Natural killer cell (primary cell): ENCODE data around the gene HDAC4. TPM values are rescaled to one million over a fixed set of nuclear protein-coding genes. Genes with fewer than 3 reads are reported as not detected.

Experiments used
- ATAC-seq, 3 donors: fragments of 150-1000 bp in 2 of 3; fragments of 200-7000 bp in 1 of 3; cut with Tn5 transposase; 1 replicate in 1 of 3; 2 replicates in 2 of 3; pipeline ENCODE4 v1.10.0; 2021; ENCODE audit warnings: mild to moderate bottlenecking in 2 of 3, moderate library complexity in 2 of 3
- DNase-seq, 2 donors: peaks; one replicate each; pipeline versions ENCODE4 v3.0.0 to v3.0.0-alpha.2; 2013 to 2021; ENCODE audit warnings: mixed read lengths in 1 of 2
- H3K27ac ChIP-seq: one replicate; pipeline ENCODE4 v1.5.1; 2013; ENCODE audit warnings: mild to moderate bottlenecking, low read length
- H3K27me3 ChIP-seq: one replicate; pipeline ENCODE4 v1.6.1; 2013; ENCODE audit warnings: low read length; ENCODE audit not compliant: control insufficient read depth, insufficient read depth
- H3K36me3 ChIP-seq: one replicate; pipeline ENCODE4 v1.6.1; 2013; ENCODE audit warnings: low read length; ENCODE audit not compliant: control insufficient read depth, insufficient read depth
- H3K4me1 ChIP-seq: one replicate; pipeline ENCODE4 v1.6.1; 2013; ENCODE audit warnings: low read length; ENCODE audit not compliant: control insufficient read depth, insufficient read depth
- H3K4me3 ChIP-seq: one replicate; pipeline ENCODE4 v1.5.1; 2013; ENCODE audit warnings: low read length
- H3K9me3 ChIP-seq: one replicate; pipeline ENCODE4 v1.6.1; 2013; ENCODE audit warnings: low read length; ENCODE audit not compliant: control insufficient read depth, insufficient read depth
- H3K27ac Mint-ChIP-seq, 2 donors: one replicate each; pipeline ENCODE4 v1.8.0; 2022; ENCODE audit warnings: mild to moderate bottlenecking in 2 of 2, mixed read lengths in 2 of 2, moderate library complexity in 1 of 2
- H3K27me3 Mint-ChIP-seq, 2 donors: one replicate each; pipeline ENCODE4 v1.8.0; 2022; ENCODE audit warnings: low read depth in 2 of 2, mixed read lengths in 2 of 2
- H3K36me3 Mint-ChIP-seq: one replicate; pipeline ENCODE4 v1.8.0; 2022; ENCODE audit warnings: mixed read lengths
- H3K4me1 Mint-ChIP-seq, 2 donors: one replicate each; pipeline ENCODE4 v1.8.0; 2022; ENCODE audit warnings: mixed read lengths in 2 of 2
- H3K4me3 Mint-ChIP-seq: one replicate; pipeline ENCODE4 v1.8.0; 2022; ENCODE audit warnings: mild to moderate bottlenecking, moderate library complexity, mixed read lengths
- H3K9me3 Mint-ChIP-seq, 2 donors: one replicate each; pipeline ENCODE4 v1.8.0; 2022; ENCODE audit warnings: mixed read lengths in 2 of 2
- CTCF ChIP-seq: fragments of 200-600 bp; IDR thresholded peaks from one replicate; pipeline ENCODE4 v1.8.0; 2022; ENCODE audit warnings: antibody characterized with exemption
- WGBS: methylation state at CpG from one replicate; pipeline ENCODE4 v1.1.7; 2013; ENCODE audit warnings: missing lambda C conversion rate; ENCODE audit not compliant: insufficient coverage; 5-methylcytosine and 5-hydroxymethylcytosine counted together
- intact Hi-C: fragments of 100-400 bp; cut with micrococcal nuclease; formaldehyde crosslinking; loops from one replicate; pipeline ENCODE4 v1.14.2; 2022
- total RNA-seq, 4 donors: library from RNA; stranded (reverse); fragments of 120-200 nt in 1 of 4; gene quantifications; one replicate each; pipeline versions ENCODE4 v1.2.3 to v1.2.4, GENCODE V29; 2013 to 2022

Gene HDAC4
- total RNA-seq, 3 donors from 2014 or later (not counting 1 experiment from before 2014, with no cell fraction given) = 74.9 to 105 (median 100) TPM

- Mint-ChIP-seq H3K36me3 (no peaks in the 10 kb centered on the region), H3K9me3 (no peaks in the 10 kb centered on the region), H3K27me3 (no peaks in the 10 kb centered on the region), H3K27ac (no peak overlapping the region), H3K4me1 (peaks cover 39 to 70% of the 10 kb centered on the region in 2 donors), H3K4me3 (no peak overlapping the region)
- TF ChIP-seq CTCF = no peak
- Histone ChIP-seq H3K4me3 (no peak overlapping the region), H3K27me3 (no peaks in the 10 kb centered on the region), H3K27ac (no peak overlapping the region), H3K9me3 (no peaks in the 10 kb centered on the region), H3K36me3 (peaks cover 8% of the 10 kb centered on the region), H3K4me1 (peaks cover 8% of the 10 kb centered on the region)
- DNase-seq = no peak
- intact Hi-C loops = no loop called here
- 92% methylated on average over 20 of the region's 20 CpGs for WGBS
- ATAC-seq = no peak
Measured at GRCh38 chr2:239200646-239201530, 199.9 kb downstream of the HDAC4 start.

DNA sequence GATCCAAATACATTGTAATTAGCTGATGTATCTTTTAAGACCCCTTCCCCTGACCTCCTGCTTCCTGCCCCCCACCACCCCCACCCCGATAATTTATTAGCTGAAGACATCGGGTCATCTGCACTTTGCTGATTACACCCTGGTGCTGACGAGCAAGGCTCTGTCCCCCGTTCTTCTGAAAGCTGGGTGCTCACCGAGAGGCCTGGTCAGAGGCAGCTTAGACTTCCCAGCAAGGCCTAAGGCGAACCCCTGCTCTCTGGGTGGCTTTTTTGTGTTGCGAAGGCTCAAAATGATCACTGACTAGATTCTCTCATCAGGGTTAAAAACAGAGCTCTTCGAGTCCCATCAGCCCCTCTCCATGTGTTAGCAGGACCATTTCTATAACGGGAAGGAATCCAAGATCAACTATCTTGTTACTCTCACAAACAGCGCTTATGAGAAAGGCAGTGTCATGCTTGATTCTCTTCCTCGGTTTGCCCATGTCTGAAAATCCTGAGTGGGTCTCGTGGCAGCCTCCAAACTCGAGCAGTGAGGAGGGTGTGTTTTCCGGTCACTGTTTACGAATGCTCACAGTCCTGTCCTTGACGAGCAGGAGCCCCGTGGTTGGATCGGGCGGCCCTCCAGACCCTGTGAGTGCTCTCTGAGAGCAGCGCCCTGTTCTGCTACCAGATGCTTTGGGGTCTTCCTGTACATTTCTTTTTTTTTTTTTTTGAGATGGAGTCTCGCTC lies 201.6 kb downstream of the HDAC4 start:
- intact Hi-C loops = no loop called here
- Histone ChIP-seq H3K27ac (no peak overlapping the region), H3K4me1 (peaks cover 8% of the 10 kb centered on the region), H3K36me3 (peaks cover 10% of the 10 kb centered on the region), H3K4me3 (no peak overlapping the region), H3K9me3 (no peaks in the 10 kb centered on the region), H3K27me3 (no peaks in the 10 kb centered on the region)
- DNase-seq (no peak), ATAC-seq (no peak)
- H3K9me3 Mint-ChIP-seq = no peaks in the 10 kb centered on the region
- no peak for TF ChIP-seq CTCF
- peaks cover 36 to 60% of the 10 kb centered on the region in 2 donors for H3K4me1 Mint-ChIP-seq
- no peaks in the 10 kb centered on the region for H3K27me3 Mint-ChIP-seq
- no peaks in the 10 kb centered on the region for H3K36me3 Mint-ChIP-seq
- WGBS = 94% methylated on average over 21 of the region's 21 CpGs
- no peak overlapping the region for H3K4me3 Mint-ChIP-seq
- H3K27ac Mint-ChIP-seq = peak overlapping the region in 1 of 2 donors; percentile 38

GRCh38 chr2:239198221-239198620 lies 202.6 kb downstream of the HDAC4 start:
- Mint-ChIP-seq H3K27ac (no peak overlapping the region), H3K4me1 (peaks cover 28 to 51% of the 10 kb centered on the region in 2 donors), H3K4me3 (no peak overlapping the region), H3K9me3 (no peaks in the 10 kb centered on the region), H3K27me3 (no peaks in the 10 kb centered on the region), H3K36me3 (no peaks in the 10 kb centered on the region)
- Histone ChIP-seq H3K4me1 (peaks cover 8% of the 10 kb centered on the region), H3K27me3 (no peaks in the 10 kb centered on the region), H3K36me3 (peaks cover 10% of the 10 kb centered on the region), H3K9me3 (no peaks in the 10 kb centered on the region), H3K27ac (no peak overlapping the region), H3K4me3 (no peak overlapping the region)
- ATAC-seq (no peak), DNase-seq (no peak)
- no peak for TF ChIP-seq CTCF
- intact Hi-C loops = no loop called here
- WGBS = 92% methylated on average over 8 of the region's 8 CpGs
